Endothelial cell of umbilical vein (primary cell): ENCODE data around the gene SIAH3. TPM values are rescaled to one million over a fixed set of nuclear protein-coding genes. Genes with fewer than 3 reads are reported as not detected.

Source experiments
- BruUV-seq: library from RNA; stranded (reverse); fragments of 400-500 nt; replicated peaks from 2 replicates; lab custom pipeline; 2021; lab: Mats Ljungman, UMichigan
- CTCF ChIA-PET: fragments of 300-600, 350-600 bp; sonication (Branson Sonifier 250); formaldehyde crosslinking; loops from one replicate; lab custom pipeline; 2021; ENCODE audit warnings: antibody characterized with exemption, inconsistent platforms; lab: Charles Lee
- POLR2A ChIA-PET: fragments of 300-600, 350-600 bp; sonication (Branson Sonifier 250); formaldehyde crosslinking; loops from one replicate; lab custom pipeline; 2021; ENCODE audit warnings: antibody characterized with exemption, inconsistent platforms; lab: Charles Lee
- DNase-seq: peaks from one replicate; pipeline ENCODE4 v3.0.0-alpha.2; 2011; ENCODE audit warnings: low read depth, low spot score
- FAIRE-seq: peaks from 2 replicates; lab custom pipeline; 2011; peaks lifted over from hg19 to GRCh38; lab: Jason Lieb, UNC
- H2AFZ ChIP-seq: 2 replicates; pipeline ENCODE4 v1.6.0; 2012; ENCODE audit warnings: low read depth, low read length, control low read depth, inconsistent platforms
- H3K27ac ChIP-seq: 2 replicates; pipeline ENCODE4 v1.5.1; 2011; ENCODE audit warnings: low read depth, mild to moderate bottlenecking, control low read depth, low read length, moderate library complexity; ENCODE audit not compliant: insufficient read depth
- H3K27me3 ChIP-seq, 2 experiments: 2 replicates each; pipeline versions ENCODE4 v1.6.0 to v1.6.1; 2011; ENCODE audit warnings: low read length in 2 of 2, mixed read lengths in 1 of 2; ENCODE audit not compliant: control insufficient read depth in 2 of 2, insufficient read depth in 2 of 2
- H3K36me3 ChIP-seq, 2 experiments: 2 replicates in 1 of 2; 3 replicates in 1 of 2; pipeline ENCODE4 v1.5.1; 2011; ENCODE audit warnings: low read length in 2 of 2, mild to moderate bottlenecking in 1 of 2, moderate library complexity in 1 of 2; ENCODE audit not compliant: control insufficient read depth in 2 of 2, insufficient read depth in 2 of 2; ENCODE audit errors: extremely low read depth in 1 of 2
- H3K4me1 ChIP-seq: 3 replicates; pipeline ENCODE4 v1.5.1; 2011; ENCODE audit warnings: mild to moderate bottlenecking, low read length; ENCODE audit not compliant: control insufficient read depth, insufficient read depth; ENCODE audit errors: extremely low read depth
- H3K4me2 ChIP-seq: 2 replicates; pipeline ENCODE4 v1.6.1; 2011; ENCODE audit warnings: low read length, control low read depth, mixed read lengths; ENCODE audit not compliant: insufficient read depth
- H3K4me3 ChIP-seq, 3 experiments: fragments of 200-600 bp in 1 of 3; sonication (generic), shearing (Covaris generic) in 1 of 3; replicated peaks in 1 of 3; 2 replicates each; pipeline ENCODE4 v1.5.1; 2011 to 2016; ENCODE audit warnings: control low read depth in 3 of 3, low read length in 3 of 3, mild to moderate bottlenecking in 2 of 3, inconsistent platforms in 1 of 3, low read depth in 1 of 3, moderate library complexity in 1 of 3; ENCODE audit not compliant: insufficient read depth in 1 of 3
- H3K79me2 ChIP-seq: 2 replicates; pipeline ENCODE4 v1.6.0; 2012; ENCODE audit warnings: low read length, inconsistent platforms; ENCODE audit not compliant: control insufficient read depth, insufficient read depth
- H3K9ac ChIP-seq: replicated peaks from 2 replicates; pipeline ENCODE3; 2011; ENCODE audit warnings: low read length, control low read depth; ENCODE audit not compliant: insufficient read depth; ENCODE audit errors: extremely low read depth
- H3K9me1 ChIP-seq: replicated peaks from 3 replicates; pipeline ENCODE4 v1.6.0; 2011; ENCODE audit warnings: mild to moderate bottlenecking, low read length; ENCODE audit not compliant: control insufficient read depth, insufficient read depth; ENCODE audit errors: extremely low read depth
- H3K9me3 ChIP-seq: replicated peaks from 2 replicates; pipeline ENCODE4 v1.5.1; 2012; ENCODE audit warnings: low read length, inconsistent platforms; ENCODE audit not compliant: control insufficient read depth, insufficient read depth
- H4K20me1 ChIP-seq: replicated peaks from 2 replicates; pipeline ENCODE3; 2011; ENCODE audit warnings: mild to moderate bottlenecking, low read length; ENCODE audit not compliant: control insufficient read depth, insufficient read depth; ENCODE audit errors: extremely low read depth
- CTCF ChIP-seq, 2 donors: IDR thresholded peaks; 1 replicate in 1 of 2; 2 replicates in 1 of 2; pipeline ENCODE4 v1.5.1; 2011; ENCODE audit warnings: low read length in 2 of 2, mild to moderate bottlenecking in 2 of 2, moderate library complexity in 2 of 2, control low read depth in 1 of 2, inconsistent platforms in 1 of 2, low read depth in 1 of 2; ENCODE audit not compliant: insufficient read depth in 1 of 2; ENCODE audit errors: extremely low read depth in 1 of 2
- EZH2 ChIP-seq: IDR thresholded peaks from 2 replicates; pipeline ENCODE4 v1.6.1; 2012; ENCODE audit warnings: borderline replicate concordance, low read depth, mild to moderate bottlenecking, moderate library complexity, low read length, inconsistent platforms; ENCODE audit not compliant: severe bottlenecking
- FOS ChIP-seq: IDR thresholded peaks from 2 replicates; pipeline ENCODE4 v1.6.1; 2011; ENCODE audit warnings: mild to moderate bottlenecking, low read length, moderate library complexity, borderline replicate concordance; ENCODE audit not compliant: insufficient read depth
- GATA2 ChIP-seq: IDR thresholded peaks from 2 replicates; pipeline ENCODE4 v1.7.0; 2011; ENCODE audit warnings: low read depth, mild to moderate bottlenecking, moderate library complexity, mixed read lengths, low read length; ENCODE audit not compliant: insufficient read length, insufficient read depth
- JUN ChIP-seq: IDR thresholded peaks from 2 replicates; pipeline ENCODE4 v1.6.1; 2011; ENCODE audit warnings: borderline replicate concordance, low read depth; ENCODE audit not compliant: insufficient read length, insufficient read depth
- MYC ChIP-seq: IDR thresholded peaks from one replicate; pipeline ENCODE4 v1.6.1; 2011; ENCODE audit warnings: mild to moderate bottlenecking, low read depth, low read length
- POLR2A ChIP-seq: IDR thresholded peaks from 2 replicates; pipeline ENCODE4 v1.6.1; 2012; ENCODE audit warnings: low read depth, mild to moderate bottlenecking, control low read depth, low read length
- POLR2AphosphoS5 ChIP-seq: IDR thresholded peaks from 2 replicates; pipeline ENCODE4 v1.6.1; 2012; ENCODE audit warnings: low read depth, mild to moderate bottlenecking, control low read depth, low read length, moderate library complexity; ENCODE audit not compliant: insufficient read depth
- dilution Hi-C: fragments of 300-500 bp; cut with MboI; formaldehyde crosslinking; loops from one replicate; pipeline ENCODE4 v1.15.0; 2019; ENCODE audit warnings: low sequenced_read_pairs; ENCODE audit not compliant: extremely low pct_ligation_motif_present
- intact Hi-C: fragments of 100-400 bp; cut with micrococcal nuclease; formaldehyde crosslinking; loops from one replicate; pipeline ENCODE4 v1.10.0; 2022
- polyA plus RNA-seq, 4 experiments: library from polyadenylated mRNA; depleted of rRNA in 3 of 4; stranded (reverse) in 3 of 4; unstranded in 1 of 4; fragments of >200 nt; gene quantifications; 2 replicates each; pipeline versions ENCODE4 v1.2.1 to v1.2.3, GENCODE V29; 2011 to 2012; ENCODE audit warnings: missing spikeins in 1 of 4
- total RNA-seq: library from RNA; stranded (reverse); gene quantifications from 2 replicates; pipeline ENCODE4 v1.2.3, GENCODE V29; 2021
- TF ChIP-seq, protein P1 (sequence below): IDR thresholded peaks from 2 replicates; pipeline ENCODE4 v1.6.1; 2011; ENCODE audit not compliant: insufficient read depth, insufficient read length

Gene SIAH3
- total and polyA plus RNA-seq, 2 donors (not counting 3 experiments of a cell fraction or from before 2014, with no cell fraction given): 0.03 TPM; not detected in 1

DNA sequence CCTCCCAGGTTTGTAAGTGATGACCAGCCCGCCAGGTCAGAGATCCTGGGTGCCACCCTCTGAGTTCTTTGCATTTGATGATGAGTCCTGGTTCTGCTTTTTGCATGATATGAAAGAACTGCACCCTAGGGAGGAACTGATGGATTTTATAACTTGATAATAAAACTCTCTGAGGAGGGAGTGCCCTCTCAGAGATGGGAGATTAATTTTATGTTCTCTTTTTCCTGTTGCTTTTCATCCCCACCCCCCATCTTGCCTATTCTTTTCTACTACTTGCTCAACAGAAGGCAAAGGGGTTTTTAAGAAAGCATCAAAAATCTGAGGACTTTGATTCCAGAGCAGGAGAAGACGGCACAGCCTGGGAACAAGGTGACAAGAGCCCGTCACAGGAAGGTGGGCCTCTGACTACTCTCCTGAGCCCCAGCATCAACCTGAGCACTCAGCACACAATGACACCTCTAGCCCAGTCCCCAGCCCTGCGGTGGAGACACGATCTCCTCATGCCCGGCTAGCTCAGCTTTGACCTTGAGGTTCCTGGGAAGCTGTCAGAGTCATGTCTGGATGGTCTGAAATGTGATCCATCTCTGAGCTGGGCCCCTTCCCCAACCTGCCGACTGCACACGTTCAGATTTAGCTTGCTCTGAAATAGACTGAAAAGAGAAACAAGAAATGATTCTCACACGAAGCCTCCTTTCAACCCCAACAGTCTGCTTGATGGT lies 69.1 kb downstream of the SIAH3 start:
- POLR2A ChIA-PET: no interaction called here
- Histone ChIP-seq H3K9me1 (no peaks in the 10 kb centered on the region), H3K9ac (no peak overlapping the region), H2AFZ (no peak overlapping the region), H3K4me1 (no peaks in the 10 kb centered on the region), H3K4me3 (no peak overlapping the region), H3K9me3 (no peaks in the 10 kb centered on the region), H3K4me2 (no peak overlapping the region), H3K36me3 (no peaks in the 10 kb centered on the region), H4K20me1 (no peaks in the 10 kb centered on the region), H3K27me3 (no peaks in the 10 kb centered on the region), H3K27ac (no peak overlapping the region), H3K79me2 (no peaks in the 10 kb centered on the region)
- FAIRE-seq: no peak
- dilution Hi-C loops (no loop called here), intact Hi-C loops (no loop called here)
- TF ChIP-seq, protein P1, sequence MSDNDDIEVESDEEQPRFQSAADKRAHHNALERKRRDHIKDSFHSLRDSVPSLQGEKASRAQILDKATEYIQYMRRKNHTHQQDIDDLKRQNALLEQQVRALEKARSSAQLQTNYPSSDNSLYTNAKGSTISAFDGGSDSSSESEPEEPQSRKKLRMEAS: no peak
- TF ChIP-seq POLR2A (no peak), GATA2 (no peak), MYC (no peak), CTCF (IDR thresholded peaks at IDR 0.05; ENCODE audit: extremely low read depth in 1 of 2, insufficient read depth in 1 of 2, low read depth in 1 of 2, low read length in 2 of 2) (no peak), JUN (no peak), POLR2AphosphoS5 (no peak), FOS (no peak), EZH2 (no peak)
- CTCF ChIA-PET: no interaction called here
- no TSS peak for BruUV-seq
- no peak for DNase-seq
